H1 (cell line): ENCODE results near the gene PDZRN3. TPM values are rescaled to one million over a fixed set of nuclear protein-coding genes. Genes with fewer than 3 reads are reported as not detected.

Experiments used
- BCL11A ChIP-seq, 2 experiments: IDR thresholded peaks; one replicate each; pipeline ENCODE4 v1.6.1; 2011; ENCODE audit warnings: low read depth in 2 of 2, low read length in 2 of 2, mild to moderate bottlenecking in 2 of 2
- TCF12 ChIP-seq: IDR thresholded peaks from 2 replicates; pipeline ENCODE4 v1.6.1; 2011; ENCODE audit warnings: low read depth, mild to moderate bottlenecking, low read length
- polyA plus RNA-seq, 7 experiments: library from polyadenylated mRNA; depleted of rRNA in 3 of 7; stranded (reverse) in 5 of 7; unstranded in 2 of 7; fragments of >200 nt in 5 of 7; fragments of 200-250 nt in 2 of 7; gene quantifications; 1 replicate in 5 of 7; 2 replicates in 1 of 7; 4 replicates in 1 of 7; pipeline versions ENCODE4 v1.2.1 to v1.2.3, GENCODE V29; 2011 to 2013; ENCODE audit warnings: missing spikeins in 2 of 7, mixed read lengths in 2 of 7
- total RNA-seq: library from RNA; stranded (reverse); fragmentation: NEBNext Ultra II Directional; extraction: Animal tissue kit (Norgen Biotek cat#: 25700); gene quantifications from 2 replicates; pipeline ENCODE4 v1.2.1, GENCODE V29; 2021
- TF ChIP-seq, protein P1 (sequence below): IDR thresholded peaks from 2 replicates; pipeline ENCODE4 v1.6.1; 2012; ENCODE audit warnings: inconsistent platforms

Gene PDZRN3
- total and polyA plus RNA-seq, 2 of the 8 experiments (the other 6 are each of a cell fraction or from before 2014, with no cell fraction given) = 4.2 to 20.5 TPM

- TF ChIP-seq TCF12 (no peak), BCL11A (IDR thresholded peaks at IDR 0.05; ENCODE audit: low read depth in 2 of 2, low read length in 2 of 2) (no peak)
- TF ChIP-seq, protein P1, sequence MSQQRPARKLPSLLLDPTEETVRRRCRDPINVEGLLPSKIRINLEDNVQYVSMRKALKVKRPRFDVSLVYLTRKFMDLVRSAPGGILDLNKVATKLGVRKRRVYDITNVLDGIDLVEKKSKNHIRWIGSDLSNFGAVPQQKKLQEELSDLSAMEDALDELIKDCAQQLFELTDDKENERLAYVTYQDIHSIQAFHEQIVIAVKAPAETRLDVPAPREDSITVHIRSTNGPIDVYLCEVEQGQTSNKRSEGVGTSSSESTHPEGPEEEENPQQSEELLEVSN = no peak
Measured at GRCh38 chr3:73399106-73399505, 225.6 kb downstream of the PDZRN3 start (continued).
